Measurements from ENCODE around the gene PLPP7. TPM values are rescaled to one million over a fixed set of nuclear protein-coding genes. Genes with fewer than 3 reads are reported as not detected.

PLPP7 gene
- total RNA-seq, 1 donor from 2014 or later = not detected

- no peaks in the 10 kb centered on the region for H3K4me1 Mint-ChIP-seq (ENCODE audit: low read depth)
- intact Hi-C loops (cut with micrococcal nuclease) = no loop called here
- no peaks in the 10 kb centered on the region for H3K27me3 Mint-ChIP-seq (ENCODE audit: low read depth)
- no peak overlapping the region for H3K4me3 Mint-ChIP-seq (ENCODE audit: low read depth)
- DNase-seq (ENCODE audit: low spot score) = no peak
- H3K27ac Mint-ChIP-seq = no peak overlapping the region
- no peaks in the 10 kb centered on the region for H3K9me3 Mint-ChIP-seq
- H3K36me3 Mint-ChIP-seq (ENCODE audit: low read depth) = no peaks in the 10 kb centered on the region
Observed at GRCh38 chr9:131291795-131292315, 2.3 kb downstream of the PLPP7 start.

GRCh38 chr9:131292937-131293336 is 3.4 kb downstream of the PLPP7 start:
- DNase-seq (ENCODE audit: low spot score) = no peak
- Mint-ChIP-seq H3K4me3 (ENCODE audit: low read depth) (no peak overlapping the region), H3K36me3 (ENCODE audit: low read depth) (no peaks in the 10 kb centered on the region), H3K27ac (no peak overlapping the region), H3K9me3 (no peaks in the 10 kb centered on the region), H3K27me3 (ENCODE audit: low read depth) (no peaks in the 10 kb centered on the region), H3K4me1 (ENCODE audit: low read depth) (no peaks in the 10 kb centered on the region)
- intact Hi-C loops (cut with micrococcal nuclease) = no loop called here

GRCh38 chr9:131296460-131296859 is 6.9 kb downstream of the PLPP7 start:
- intact Hi-C loops (cut with micrococcal nuclease) = no loop called here

GRCh38 chr9:131296906-131297500 is 7.5 kb downstream of the PLPP7 start:
- H3K4me3 Mint-ChIP-seq (ENCODE audit: low read depth) = no peak overlapping the region
- no peaks in the 10 kb centered on the region for H3K27me3 Mint-ChIP-seq (ENCODE audit: low read depth)
- no peaks in the 10 kb centered on the region for H3K36me3 Mint-ChIP-seq (ENCODE audit: low read depth)
- intact Hi-C loops (cut with micrococcal nuclease) = no loop called here
- H3K9me3 Mint-ChIP-seq = no peaks in the 10 kb centered on the region
- H3K27ac Mint-ChIP-seq = no peak overlapping the region
- DNase-seq (ENCODE audit: low spot score) = no peak
- H3K4me1 Mint-ChIP-seq (ENCODE audit: low read depth) = no peaks in the 10 kb centered on the region

More at GRCh38 chr9:131296460-131296859, 6.9 kb downstream of the PLPP7 start:
- Mint-ChIP-seq H3K4me1 (ENCODE audit: low read depth) (no peaks in the 10 kb centered on the region), H3K27ac (no peak overlapping the region), H3K9me3 (no peaks in the 10 kb centered on the region), H3K36me3 (ENCODE audit: low read depth) (no peaks in the 10 kb centered on the region), H3K4me3 (ENCODE audit: low read depth) (no peak overlapping the region), H3K27me3 (ENCODE audit: low read depth) (no peaks in the 10 kb centered on the region)
- no peak for DNase-seq (ENCODE audit: low spot score)

GRCh38 chr9:131297903-131298302 is 8.4 kb downstream of the PLPP7 start:
- Mint-ChIP-seq H3K27me3 (ENCODE audit: low read depth) (no peaks in the 10 kb centered on the region), H3K9me3 (no peaks in the 10 kb centered on the region), H3K4me1 (ENCODE audit: low read depth) (no peaks in the 10 kb centered on the region), H3K36me3 (ENCODE audit: low read depth) (no peaks in the 10 kb centered on the region), H3K27ac (no peak overlapping the region), H3K4me3 (ENCODE audit: low read depth) (no peak overlapping the region)
- no peak for DNase-seq (ENCODE audit: low spot score)
- intact Hi-C loops (cut with micrococcal nuclease) = no loop called here

GRCh38 chr9:131298341-131298740 is 8.8 kb downstream of the PLPP7 start:
- H3K4me1 Mint-ChIP-seq (ENCODE audit: low read depth) = no peaks in the 10 kb centered on the region

GRCh38 chr9:131298816-131299215 is 9.3 kb downstream of the PLPP7 start:
- no peaks in the 10 kb centered on the region for H3K27me3 Mint-ChIP-seq (ENCODE audit: low read depth)
- H3K27ac Mint-ChIP-seq = no peak overlapping the region
- H3K4me3 Mint-ChIP-seq (ENCODE audit: low read depth) = no peak overlapping the region

More at GRCh38 chr9:131298341-131298740, 8.8 kb downstream of the PLPP7 start:
- DNase-seq (ENCODE audit: low spot score) = no peak
- Mint-ChIP-seq H3K36me3 (ENCODE audit: low read depth) (no peaks in the 10 kb centered on the region), H3K9me3 (no peaks in the 10 kb centered on the region), H3K4me3 (ENCODE audit: low read depth) (no peak overlapping the region), H3K27me3 (ENCODE audit: low read depth) (no peaks in the 10 kb centered on the region), H3K27ac (no peak overlapping the region)
- intact Hi-C loops (cut with micrococcal nuclease) = no loop called here

GRCh38 chr9:131299346-131299960 is 9.9 kb downstream of the PLPP7 start:
- DNase-seq (ENCODE audit: low spot score) = no peak
- Mint-ChIP-seq H3K36me3 (ENCODE audit: low read depth) (no peaks in the 10 kb centered on the region), H3K9me3 (no peaks in the 10 kb centered on the region), H3K4me1 (ENCODE audit: low read depth) (no peaks in the 10 kb centered on the region), H3K4me3 (ENCODE audit: low read depth) (no peak overlapping the region), H3K27me3 (ENCODE audit: low read depth) (no peaks in the 10 kb centered on the region), H3K27ac (no peak overlapping the region)
- intact Hi-C loops (cut with micrococcal nuclease) = no loop called here

More at GRCh38 chr9:131298816-131299215, 9.3 kb downstream of the PLPP7 start:
- no peaks in the 10 kb centered on the region for H3K4me1 Mint-ChIP-seq (ENCODE audit: low read depth)
- no peaks in the 10 kb centered on the region for H3K36me3 Mint-ChIP-seq (ENCODE audit: low read depth)
- intact Hi-C loops (cut with micrococcal nuclease) = no loop called here
- no peak for DNase-seq (ENCODE audit: low spot score)
- H3K9me3 Mint-ChIP-seq = no peaks in the 10 kb centered on the region

- Mint-ChIP-seq H3K9me3 (no peaks in the 10 kb centered on the region), H3K4me3 (ENCODE audit: low read depth) (no peak overlapping the region), H3K4me1 (ENCODE audit: low read depth) (no peaks in the 10 kb centered on the region), H3K27me3 (ENCODE audit: low read depth) (no peaks in the 10 kb centered on the region), H3K27ac (no peak overlapping the region), H3K36me3 (ENCODE audit: low read depth) (no peaks in the 10 kb centered on the region)
- intact Hi-C loops (cut with micrococcal nuclease) = no loop called here
- no peak for DNase-seq (ENCODE audit: low spot score)
Observed at GRCh38 chr9:131299961-131300347, 10.4 kb downstream of the PLPP7 start.

- H3K36me3 Mint-ChIP-seq (ENCODE audit: low read depth) = no peaks in the 10 kb centered on the region
- H3K27ac Mint-ChIP-seq = no peak overlapping the region
- intact Hi-C loops (cut with micrococcal nuclease) = no loop called here
Observed at GRCh38 chr9:131300444-131300843, 10.9 kb downstream of the PLPP7 start.

GRCh38 chr9:131302244-131303075 is 12.9 kb downstream of the PLPP7 start:
- Mint-ChIP-seq H3K9me3 (no peaks in the 10 kb centered on the region), H3K4me3 (ENCODE audit: low read depth) (no peak overlapping the region), H3K36me3 (ENCODE audit: low read depth) (no peaks in the 10 kb centered on the region), H3K27ac (no peak overlapping the region), H3K4me1 (ENCODE audit: low read depth) (no peaks in the 10 kb centered on the region), H3K27me3 (ENCODE audit: low read depth) (no peaks in the 10 kb centered on the region)
- no peak for DNase-seq (ENCODE audit: low spot score)
- intact Hi-C loops (cut with micrococcal nuclease) = no loop called here

More at GRCh38 chr9:131300444-131300843, 10.9 kb downstream of the PLPP7 start:
- H3K9me3 Mint-ChIP-seq = no peaks in the 10 kb centered on the region
- H3K27me3 Mint-ChIP-seq (ENCODE audit: low read depth) = no peaks in the 10 kb centered on the region
- DNase-seq (ENCODE audit: low spot score) = no peak
- H3K4me1 Mint-ChIP-seq (ENCODE audit: low read depth) = no peaks in the 10 kb centered on the region
- no peak overlapping the region for H3K4me3 Mint-ChIP-seq (ENCODE audit: low read depth)

- no peaks in the 10 kb centered on the region for H3K9me3 Mint-ChIP-seq
- no peaks in the 10 kb centered on the region for H3K4me1 Mint-ChIP-seq (ENCODE audit: low read depth)
- H3K27me3 Mint-ChIP-seq (ENCODE audit: low read depth) = no peaks in the 10 kb centered on the region
- H3K36me3 Mint-ChIP-seq (ENCODE audit: low read depth) = no peaks in the 10 kb centered on the region
- H3K4me3 Mint-ChIP-seq (ENCODE audit: low read depth) = no peak overlapping the region
- intact Hi-C loops (cut with micrococcal nuclease) = no loop called here
- no peak overlapping the region for H3K27ac Mint-ChIP-seq
- DNase-seq (ENCODE audit: low spot score) = no peak
Observed at GRCh38 chr9:131303381-131304321, 14.1 kb downstream of the PLPP7 start.
